HG03196 (cell line): ENCODE measurements around the gene KCTD16.

ENCODE experiments used
- ATAC-seq: cut with Tn5 transposase; IDR thresholded peaks from one replicate; pipeline ENCODE4 v1.9.1; 2021; ENCODE audit not compliant: unreplicated experiment

Gene KCTD16

DNA sequence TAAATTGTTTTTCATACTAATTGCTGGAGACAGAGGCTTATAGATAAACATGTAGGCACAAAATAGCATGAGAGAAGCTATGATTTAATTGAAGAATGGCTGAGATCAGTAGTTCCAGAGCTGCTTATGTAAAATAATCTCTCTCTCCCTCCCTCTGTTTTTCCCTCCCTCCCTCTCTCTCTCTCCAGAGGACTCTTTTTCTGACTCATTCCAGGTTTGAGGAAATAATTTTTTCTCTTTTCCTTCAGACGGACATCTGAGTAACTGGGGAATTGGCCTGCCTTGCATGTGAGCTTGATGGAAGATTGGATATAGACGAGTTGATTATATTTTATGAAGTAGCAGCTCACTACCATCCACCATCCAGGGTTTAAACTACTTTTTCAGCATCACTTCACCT is 35.5 kb downstream of the KCTD16 start:
- no peak for ATAC-seq

DNA sequence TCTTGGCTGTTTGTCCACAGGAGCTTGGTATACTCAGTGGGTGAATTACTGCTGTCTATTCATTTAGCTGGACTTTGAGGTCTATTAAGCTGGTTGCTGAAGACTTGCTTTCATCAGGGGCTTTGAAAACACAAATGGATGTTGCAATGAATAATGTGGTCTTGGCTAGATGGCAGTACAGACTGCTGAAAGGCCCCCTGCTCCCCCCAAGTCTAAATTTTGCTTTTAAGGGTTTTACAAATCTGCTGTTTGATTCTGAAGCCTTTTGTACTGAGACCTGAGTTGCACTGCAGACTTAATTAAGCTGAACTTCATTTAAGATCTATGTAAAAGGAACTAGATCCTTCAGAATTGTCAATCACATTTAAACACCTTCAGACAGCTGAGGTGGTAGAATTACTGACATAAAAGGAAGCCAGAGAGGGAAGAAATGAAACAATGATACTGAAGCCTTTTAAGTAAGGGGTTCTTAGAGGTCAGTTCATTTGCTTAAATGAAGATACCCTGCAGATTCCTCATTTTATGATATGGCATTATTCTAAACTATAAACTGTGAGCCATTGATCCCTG is 37.3 kb downstream of the KCTD16 start:
- no peak for ATAC-seq

DNA sequence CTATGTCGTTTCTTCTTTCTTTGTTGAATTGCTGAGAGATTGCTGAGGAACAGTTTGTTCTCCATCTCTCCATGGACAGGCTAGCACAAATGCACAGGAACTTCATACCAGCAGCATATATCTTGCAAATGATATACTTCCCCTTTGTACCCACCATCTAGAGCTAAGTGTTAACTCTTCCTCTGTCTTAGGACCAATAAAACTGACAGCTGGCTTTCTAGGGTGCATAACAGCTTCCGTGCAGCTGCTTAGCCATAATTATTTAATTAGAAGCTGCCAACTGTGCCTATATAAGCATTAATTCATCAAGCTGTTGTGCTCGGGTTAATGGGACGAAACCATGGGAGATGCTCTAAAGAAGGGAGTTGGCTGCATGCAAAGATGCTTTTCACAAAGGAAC is 38.7 kb downstream of the KCTD16 start:
- no peak for ATAC-seq

DNA sequence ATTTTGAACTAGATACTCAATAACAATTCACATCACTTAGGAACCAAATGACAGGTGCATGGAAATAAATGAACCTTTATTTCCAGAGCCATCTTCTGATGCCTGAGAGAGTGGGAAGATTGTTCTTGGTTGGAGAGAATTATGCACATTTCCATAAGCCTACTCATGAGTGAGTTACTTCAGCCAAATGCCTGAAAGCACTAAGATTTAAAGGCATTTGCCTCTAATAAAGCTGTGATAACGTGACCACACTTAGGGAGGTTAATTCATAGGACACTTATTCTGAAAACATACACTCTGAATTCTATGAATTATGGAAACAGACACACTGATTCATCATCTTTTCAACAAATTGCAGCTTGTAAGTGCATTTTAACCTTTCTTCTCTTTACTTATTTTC is 40.0 kb downstream of the KCTD16 start:
- no peak for ATAC-seq

GRCh38 chr5:144219869-144220268 is 49.2 kb downstream of the KCTD16 start:
- no peak for ATAC-seq

DNA sequence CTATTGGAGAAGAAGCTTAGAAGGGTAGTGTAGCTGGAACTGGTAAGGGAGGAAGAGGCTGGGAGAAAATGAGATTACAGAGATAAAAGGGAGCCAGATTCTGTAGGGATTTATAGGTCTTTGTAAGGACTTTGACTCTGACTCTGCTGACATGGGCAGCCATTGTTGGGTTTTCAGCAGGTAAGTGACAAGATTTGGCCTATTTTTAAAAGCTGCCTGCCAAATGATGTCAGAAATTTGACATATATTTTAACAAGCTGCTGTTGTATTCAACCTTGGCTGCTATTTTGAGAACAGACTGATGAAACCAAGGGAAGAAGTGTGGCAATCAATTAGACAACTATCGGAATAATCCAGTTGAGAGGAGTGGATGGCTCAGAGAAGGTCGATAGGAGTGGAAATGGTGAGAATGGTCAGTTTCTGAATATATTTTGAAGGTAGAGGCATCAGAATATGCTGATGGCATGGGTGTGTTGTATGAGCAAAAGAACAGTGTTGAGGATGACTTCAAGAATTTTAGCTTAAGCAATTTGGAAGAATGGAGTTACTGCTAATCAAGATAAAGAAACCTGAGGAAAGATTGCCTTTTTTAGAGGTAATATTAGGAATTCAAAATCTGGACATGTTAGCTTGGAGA is 56.8 kb downstream of the KCTD16 start:
- ATAC-seq = no peak

- no peak for ATAC-seq
Measured at GRCh38 chr5:144230806-144231205, 60.1 kb downstream of the KCTD16 start.

GRCh38 chr5:144232285-144232684 is 61.6 kb downstream of the KCTD16 start:
- ATAC-seq = no peak

DNA sequence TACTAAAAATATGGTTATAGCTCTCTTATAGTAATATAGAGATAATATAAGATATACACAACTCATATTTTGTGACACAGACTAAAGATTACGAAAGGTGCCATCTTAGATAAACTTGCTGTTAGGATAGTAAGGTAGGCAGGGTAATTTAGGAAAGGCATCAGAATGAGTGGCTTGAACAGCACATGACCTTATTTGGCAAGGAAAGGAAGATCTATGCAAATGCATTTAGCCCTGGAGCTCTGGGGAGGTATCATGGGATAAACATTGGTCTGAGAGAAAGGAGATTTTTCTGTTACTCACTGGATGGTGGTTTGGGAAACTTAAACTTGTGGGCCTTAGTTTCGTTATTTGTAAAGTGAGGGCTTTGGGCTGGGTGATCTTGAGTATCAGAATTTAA is 65.8 kb downstream of the KCTD16 start:
- no peak for ATAC-seq

DNA sequence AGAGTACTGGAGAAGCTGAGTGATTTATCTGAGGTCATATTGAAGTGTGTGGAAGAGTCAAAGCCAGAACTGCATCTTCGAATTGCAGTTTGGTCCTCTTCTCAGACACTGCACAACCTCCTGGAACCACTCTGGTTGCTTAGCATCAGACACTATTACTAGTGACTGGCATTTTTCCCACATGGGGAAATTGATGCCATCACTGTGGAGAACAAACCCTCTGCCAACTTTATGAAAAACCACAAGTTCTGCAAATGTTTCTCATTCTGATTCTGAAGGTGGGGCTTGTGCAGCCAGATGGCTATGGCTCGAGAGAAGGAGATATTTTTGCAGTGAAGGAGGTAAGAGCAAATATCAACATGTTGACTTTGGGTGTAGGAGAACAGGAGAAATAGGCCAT is 67.2 kb downstream of the KCTD16 start:
- no peak for ATAC-seq

DNA sequence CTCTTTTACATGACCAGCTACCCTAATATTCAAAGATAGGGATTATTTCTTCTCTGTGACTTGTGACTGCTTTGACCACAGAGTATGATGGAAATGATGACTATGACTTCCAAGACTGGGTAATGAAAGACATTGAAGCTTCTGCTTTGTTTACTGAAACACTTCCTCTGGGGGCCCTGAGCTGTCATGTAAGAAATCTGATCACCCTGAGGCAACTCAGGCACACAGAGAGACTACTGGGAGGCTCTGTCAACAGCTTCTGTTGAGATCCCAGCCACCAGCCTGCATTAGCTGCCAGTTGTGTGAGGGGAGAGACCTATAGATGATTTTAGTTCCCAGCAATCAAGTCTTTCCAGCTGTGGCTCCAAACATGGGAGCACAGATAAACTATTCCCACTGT is 76.5 kb downstream of the KCTD16 start:
- ATAC-seq = no peak

GRCh38 chr5:144248015-144248414 is 77.3 kb downstream of the KCTD16 start:
- no peak for ATAC-seq

GRCh38 chr5:144249755-144250464 is 79.2 kb downstream of the KCTD16 start:
- ATAC-seq = no peak

GRCh38 chr5:144254552-144254951 is 83.9 kb downstream of the KCTD16 start:
- no peak for ATAC-seq

DNA sequence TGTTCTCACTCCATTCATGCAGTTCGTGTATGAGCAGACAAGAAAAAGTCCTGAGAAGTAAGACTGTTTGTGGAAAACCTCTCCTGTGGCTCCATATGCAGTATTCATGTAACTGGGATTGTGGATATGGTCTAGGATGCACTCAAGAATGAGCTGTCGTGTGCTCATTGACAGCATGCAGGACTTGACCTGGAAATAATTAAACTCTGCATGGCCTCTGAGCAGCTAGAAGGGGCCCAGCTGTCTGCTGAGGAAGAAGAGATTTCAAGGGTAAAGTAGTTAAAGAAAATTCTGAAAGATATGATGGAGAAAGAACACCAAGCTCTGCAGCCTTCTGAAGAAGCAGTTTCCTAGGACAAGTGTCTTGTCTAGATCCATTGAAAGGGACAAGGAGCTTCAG is 89.4 kb downstream of the KCTD16 start:
- ATAC-seq = no peak

GRCh38 chr5:144265643-144266247 is 95.1 kb downstream of the KCTD16 start:
- no peak for ATAC-seq

DNA sequence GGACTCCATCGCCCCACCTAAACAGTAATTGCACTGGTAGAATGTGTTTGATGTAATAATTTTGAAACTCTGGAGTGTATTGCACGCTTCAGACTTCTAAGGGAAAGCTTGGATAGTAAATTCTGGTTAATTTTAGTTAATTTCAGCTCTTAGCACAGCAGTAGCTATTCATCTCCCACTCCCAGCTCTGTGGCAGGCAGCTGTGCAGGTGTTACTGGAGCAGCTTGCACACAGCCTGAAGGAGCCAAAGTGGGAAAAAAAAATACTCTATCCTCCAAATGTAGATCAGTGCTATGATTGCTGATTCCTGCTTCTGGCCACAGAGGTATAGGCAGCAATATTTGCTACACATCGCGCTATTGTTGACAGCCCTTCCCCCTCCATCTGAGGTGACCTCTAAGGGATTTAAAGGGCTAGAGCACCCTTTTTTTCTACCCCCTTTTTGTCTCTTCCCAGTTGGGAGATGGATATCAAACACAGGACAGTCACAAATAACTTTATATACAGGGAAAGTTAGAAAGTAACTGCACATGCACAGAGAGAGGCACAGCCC is 97.4 kb downstream of the KCTD16 start:
- ATAC-seq = no peak

GRCh38 chr5:144273232-144274027 is 102.8 kb downstream of the KCTD16 start:
- no peak for ATAC-seq

DNA sequence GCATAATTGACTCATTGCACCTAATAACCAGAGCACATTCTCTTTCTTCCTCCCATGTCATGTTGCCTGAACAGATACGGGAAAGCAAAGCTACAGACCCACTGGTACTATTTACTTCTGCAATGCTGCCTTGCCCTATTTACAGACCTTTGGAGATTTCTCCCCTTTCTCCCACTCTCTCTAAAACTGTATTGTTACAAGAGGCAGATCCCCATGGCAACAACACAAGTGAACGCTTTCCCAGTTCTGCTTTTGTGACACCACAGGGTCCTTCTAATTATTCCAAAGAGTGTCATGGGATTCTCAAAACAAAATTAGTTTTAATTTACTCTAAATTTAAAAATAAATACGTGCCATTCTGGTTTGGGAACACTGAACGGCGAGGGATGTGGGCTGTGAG is 104.7 kb downstream of the KCTD16 start:
- no peak for ATAC-seq

- no peak for ATAC-seq
Measured at GRCh38 chr5:144276034-144276822, 105.6 kb downstream of the KCTD16 start.
